DND-41 (cell line): ENCODE results near the gene SCYL3.

Source experiments
- ATAC-seq: fragments of 200-7000 bp; cut with Tn5 transposase; 3 replicates; pipeline ENCODE4 v1.9.1; 2021; ENCODE audit warnings: low read depth; ENCODE audit not compliant: insufficient read depth
- DNase-seq: peaks from one replicate; pipeline ENCODE4 v3.0.0-alpha.2; 2020
- H2AFZ ChIP-seq: 2 replicates; pipeline ENCODE4 v1.6.0; 2012; ENCODE audit warnings: low read depth, low read length
- H3K27ac ChIP-seq: 2 replicates; pipeline ENCODE4 v1.5.1; 2012; ENCODE audit warnings: low read length, inconsistent platforms
- H3K27me3 ChIP-seq: fragments of 200-600 bp; sonication (generic); 2 replicates; pipeline ENCODE4 v1.6.0; 2012; ENCODE audit warnings: low read length, mild to moderate bottlenecking, inconsistent platforms; ENCODE audit not compliant: insufficient read depth, poor library complexity
- H3K36me3 ChIP-seq: 2 replicates; pipeline ENCODE4 v1.5.1; 2012; ENCODE audit warnings: low read length, inconsistent platforms; ENCODE audit not compliant: insufficient read depth
- H3K4me1 ChIP-seq: 2 replicates; pipeline ENCODE4 v1.5.1; 2012; ENCODE audit warnings: mild to moderate bottlenecking, low read length; ENCODE audit not compliant: insufficient read depth
- H3K4me2 ChIP-seq: 2 replicates; pipeline ENCODE4 v1.6.0; 2012; ENCODE audit warnings: mild to moderate bottlenecking, moderate library complexity, low read length, inconsistent platforms; ENCODE audit not compliant: insufficient read depth
- H3K4me3 ChIP-seq, 2 experiments: fragments of 200-600 bp in 1 of 2; shearing (Covaris generic) in 1 of 2; 2 replicates each; pipeline ENCODE4 v1.5.1; 2012 to 2016; ENCODE audit warnings: inconsistent platforms in 2 of 2, low read length in 2 of 2, mild to moderate bottlenecking in 2 of 2, low read depth in 1 of 2, moderate library complexity in 1 of 2
- H3K79me2 ChIP-seq: 2 replicates; pipeline ENCODE4 v1.6.0; 2012; ENCODE audit warnings: low read length, inconsistent platforms; ENCODE audit not compliant: insufficient read depth
- H3K9ac ChIP-seq: 2 replicates; pipeline ENCODE4 v1.6.0; 2012; ENCODE audit warnings: low read depth, mild to moderate bottlenecking, inconsistent platforms, low read length, moderate library complexity
- H3K9me3 ChIP-seq: 2 replicates; pipeline ENCODE4 v1.5.1; 2012; ENCODE audit warnings: low read length, moderate library complexity, mild to moderate bottlenecking, inconsistent platforms; ENCODE audit not compliant: insufficient read depth, severe bottlenecking
- H4K20me1 ChIP-seq: 2 replicates; pipeline ENCODE4 v1.6.0; 2012; ENCODE audit warnings: low read length; ENCODE audit not compliant: insufficient read depth
- CTCF ChIP-seq: IDR thresholded peaks from 2 replicates; pipeline ENCODE4 v1.5.1; 2012; ENCODE audit warnings: borderline replicate concordance, low read length, moderate library complexity, mild to moderate bottlenecking; ENCODE audit not compliant: poor library complexity, severe bottlenecking; ENCODE audit errors: extremely low read depth
- EZH2 ChIP-seq: IDR thresholded peaks from 3 replicates; pipeline ENCODE4 v1.6.1; 2012; ENCODE audit warnings: borderline replicate concordance, low read depth, mild to moderate bottlenecking, moderate library complexity, low read length, inconsistent platforms; ENCODE audit not compliant: severe bottlenecking

SCYL3 gene

DNA sequence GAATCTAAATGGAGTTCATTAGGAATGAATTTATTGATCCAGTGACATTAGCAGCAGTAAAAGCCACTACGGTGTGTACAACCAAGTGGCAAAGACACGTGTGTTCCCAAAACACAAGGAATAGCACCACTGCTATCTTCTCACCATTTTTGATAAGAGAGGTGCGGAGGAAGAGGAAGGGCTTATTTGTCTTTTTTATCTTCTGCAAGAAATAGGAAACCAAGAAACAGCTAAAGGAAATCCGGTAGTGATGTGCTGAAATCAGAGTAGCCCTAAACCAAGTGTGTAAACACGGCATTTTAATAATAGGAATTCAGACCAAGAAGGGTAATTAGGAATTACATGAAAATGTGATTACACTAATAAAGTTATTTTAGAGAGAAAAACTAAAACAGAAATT, 9.1 kb upstream of the SCYL3 start:
- Histone ChIP-seq H3K27ac (no peak overlapping the region), H3K4me1 (no peaks in the 10 kb centered on the region), H3K9ac (no peak overlapping the region), H3K9me3 (no peaks in the 10 kb centered on the region), H3K4me3 (no peak overlapping the region), H2AFZ (no peak overlapping the region), H3K36me3 (no peaks in the 10 kb centered on the region), H3K4me2 (no peak overlapping the region), H3K79me2 (no peaks in the 10 kb centered on the region), H4K20me1 (no peaks in the 10 kb centered on the region), H3K27me3 (no peaks in the 10 kb centered on the region)
- TF ChIP-seq CTCF (no peak), EZH2 (no peak)
- DNase-seq (no peak), ATAC-seq (no peak)

- no peak overlapping the region for H3K9ac ChIP-seq
- no peaks in the 10 kb centered on the region for H4K20me1 ChIP-seq
- no peak overlapping the region for H3K4me3 ChIP-seq
- ATAC-seq (no peak), DNase-seq (no peak)
- no peak overlapping the region for H2AFZ ChIP-seq
- H3K4me1 ChIP-seq: no peaks in the 10 kb centered on the region
- H3K79me2 ChIP-seq: no peaks in the 10 kb centered on the region
- no peaks in the 10 kb centered on the region for H3K27me3 ChIP-seq
- TF ChIP-seq EZH2 (no peak), CTCF (no peak)
- H3K9me3 ChIP-seq: no peaks in the 10 kb centered on the region
- no peak overlapping the region for H3K4me2 ChIP-seq
- H3K36me3 ChIP-seq: no peaks in the 10 kb centered on the region
- H3K27ac ChIP-seq: no peak overlapping the region
These were observed 7.4 kb upstream of the SCYL3 start for GRCh38 chr1:169901115-169901514.

- Histone ChIP-seq H3K4me2 (no peak overlapping the region), H3K27ac (no peak overlapping the region)
These were observed 6.9 kb upstream of the SCYL3 start for GRCh38 chr1:169900571-169900970.

More at GRCh38 chr1:169900571-169900970, 6.9 kb upstream of the SCYL3 start:
- no peaks in the 10 kb centered on the region for H3K79me2 ChIP-seq
- no peak overlapping the region for H3K9ac ChIP-seq
- H3K9me3 ChIP-seq: no peaks in the 10 kb centered on the region
- no peak overlapping the region for H3K4me3 ChIP-seq
- H2AFZ ChIP-seq: no peak overlapping the region
- ATAC-seq (no peak), DNase-seq (no peak)
- H3K4me1 ChIP-seq: no peaks in the 10 kb centered on the region
- H3K27me3 ChIP-seq: no peaks in the 10 kb centered on the region
- H4K20me1 ChIP-seq: no peaks in the 10 kb centered on the region
- no peaks in the 10 kb centered on the region for H3K36me3 ChIP-seq
- TF ChIP-seq CTCF (no peak), EZH2 (no peak)
